HG03439 (cell line): ENCODE results near the gene RAB3GAP1.

Source experiments
- ATAC-seq: cut with Tn5 transposase; IDR thresholded peaks from one replicate; pipeline ENCODE4 v1.9.1; 2021; ENCODE audit warnings: mild to moderate bottlenecking, moderate library complexity; ENCODE audit not compliant: unreplicated experiment

RAB3GAP1 gene

GRCh38 chr2:135208016-135208415 is 155.9 kb downstream of the RAB3GAP1 start:
- ATAC-seq, result no peak

- no peak for ATAC-seq
These were observed 160.7 kb downstream of the RAB3GAP1 start for GRCh38 chr2:135212757-135213156.

- ATAC-seq, result no peak
These were observed 166.3 kb downstream of the RAB3GAP1 start for GRCh38 chr2:135218426-135218825.

- ATAC-seq, result no peak
These were observed 167.1 kb downstream of the RAB3GAP1 start for GRCh38 chr2:135219226-135219625.
